NB4 (cell line): Measurements from ENCODE around the gene C6orf141.

ENCODE experiments used
- CTCF ChIP-seq: IDR thresholded peaks from one replicate; pipeline ENCODE4 v1.5.1; 2012; ENCODE audit warnings: low read depth, low read length
- MAX ChIP-seq: IDR thresholded peaks from 2 replicates; pipeline ENCODE4 v1.6.1; 2011; ENCODE audit warnings: low read depth, low read length
- MYC ChIP-seq: IDR thresholded peaks from 2 replicates; pipeline ENCODE4 v1.6.1; 2011; ENCODE audit warnings: low read depth, low read length
- POLR2A ChIP-seq: IDR thresholded peaks from 2 replicates; pipeline ENCODE4 v1.6.1; 2011; ENCODE audit warnings: mild to moderate bottlenecking; ENCODE audit not compliant: insufficient read length; ENCODE audit errors: extremely low read depth

- no peak for TF ChIP-seq CTCF
- TF ChIP-seq MYC, result no peak
- no peak for TF ChIP-seq POLR2A
- no peak for TF ChIP-seq MAX
These were observed 14.7 kb upstream of the C6orf141 start for GRCh38 chr6:49535795-49536194.
